Calu3 (cell line): Measurements from ENCODE around the gene TMEM204. TPM values are rescaled to one million over a fixed set of nuclear protein-coding genes. Genes with fewer than 3 reads are reported as not detected.

Experiments
- BruUV-seq: library from RNA; stranded (reverse); fragments of 400-500 nt; replicated peaks from 2 replicates; lab custom pipeline; 2021; lab: Mats Ljungman, UMichigan
- CTCF ChIA-PET: fragments of 300-600 bp; sonication (Branson Sonifier 250); formaldehyde crosslinking; loops from one replicate; lab custom pipeline; 2022; ENCODE audit warnings: antibody characterized with exemption; lab: Charles Lee
- DNase-seq: peaks from one replicate; pipeline ENCODE4 v3.0.0; 2022
- H3K27ac Mint-ChIP-seq: one replicate; pipeline ENCODE4 v1.8.0; 2022; ENCODE audit warnings: mixed read lengths; ENCODE audit not compliant: unreplicated experiment
- H3K27me3 Mint-ChIP-seq: one replicate; pipeline ENCODE4 v1.8.0; 2022; ENCODE audit warnings: mixed read lengths; ENCODE audit not compliant: unreplicated experiment
- H3K36me3 Mint-ChIP-seq: one replicate; pipeline ENCODE4 v1.8.0; 2022; ENCODE audit warnings: mild to moderate bottlenecking, moderate library complexity, mixed read lengths; ENCODE audit not compliant: insufficient read depth, unreplicated experiment
- H3K4me1 Mint-ChIP-seq: one replicate; pipeline ENCODE4 v1.8.0; 2022; ENCODE audit warnings: mild to moderate bottlenecking, low read depth, mixed read lengths; ENCODE audit not compliant: unreplicated experiment
- H3K4me3 Mint-ChIP-seq: one replicate; pipeline ENCODE4 v1.8.0; 2022; ENCODE audit warnings: mild to moderate bottlenecking, low read depth, moderate library complexity, mixed read lengths; ENCODE audit not compliant: unreplicated experiment
- H3K9me3 Mint-ChIP-seq: one replicate; pipeline ENCODE4 v1.8.0; 2022; ENCODE audit warnings: low read depth, mixed read lengths; ENCODE audit not compliant: unreplicated experiment
- CTCF ChIP-seq: fragments of 200-600 bp; IDR thresholded peaks from one replicate; pipeline ENCODE4 v1.8.0; 2022; ENCODE audit warnings: antibody characterized with exemption; ENCODE audit not compliant: unreplicated experiment
- intact Hi-C: fragments of 100-400 bp; cut with micrococcal nuclease; formaldehyde crosslinking; loops from one replicate; pipeline ENCODE4 v1.10.0; 2022; ENCODE audit not compliant: unreplicated experiment
- total RNA-seq: library from RNA; stranded (reverse); gene quantifications from 2 replicates; pipeline ENCODE4 v1.2.3, GENCODE V29; 2022

The TMEM204 gene
- total RNA-seq, 1 experiment from 2014 or later = not detected

DNA sequence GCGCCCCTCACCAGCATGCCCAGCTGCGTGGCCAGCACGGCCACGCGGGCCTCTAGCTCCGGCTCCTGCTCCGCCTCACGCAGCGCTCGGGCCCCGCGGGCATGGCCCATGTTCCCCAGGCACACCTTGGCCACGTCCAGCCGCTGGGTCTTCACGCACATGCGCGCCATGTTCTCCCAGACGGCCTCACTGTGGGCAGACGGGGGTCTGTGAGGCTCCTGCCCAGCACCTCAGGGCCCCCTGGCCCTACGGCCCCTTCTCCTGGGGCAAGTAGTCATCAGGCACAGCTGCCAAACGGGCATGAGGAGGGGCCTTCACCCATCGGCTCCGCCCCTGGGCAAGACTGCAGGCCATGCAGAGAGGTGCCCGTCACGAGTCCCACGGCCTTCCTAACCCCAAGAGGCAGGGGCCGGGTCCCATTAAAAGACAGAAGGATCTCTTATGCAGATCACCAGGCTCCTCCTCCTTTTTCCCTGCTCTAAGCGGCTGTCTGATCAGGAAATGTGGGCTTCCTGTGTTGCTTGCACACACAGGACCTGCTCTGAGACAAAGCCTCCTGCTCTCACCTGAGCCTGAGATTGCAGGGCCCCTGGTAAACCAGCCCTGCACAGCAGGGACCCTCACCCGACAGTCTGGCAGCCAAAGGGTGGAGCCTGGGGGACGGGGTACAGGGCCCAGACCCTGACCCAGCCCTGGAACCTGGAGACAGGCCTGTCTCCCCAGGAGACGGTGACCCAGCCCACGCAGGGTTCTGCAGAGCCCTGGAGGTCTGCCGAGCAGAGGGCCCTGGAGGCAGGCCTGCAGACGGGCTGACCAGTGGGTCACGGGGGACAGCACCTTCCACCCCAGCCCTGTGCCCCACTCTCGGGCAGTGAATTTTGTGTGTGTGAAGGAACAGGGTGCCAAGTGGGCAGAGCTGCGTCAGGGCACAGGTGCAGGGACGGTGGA lies 6.6 kb upstream of the TMEM204 start:
- CTCF ChIA-PET = no interaction called here
- Mint-ChIP-seq H3K9me3 (no peaks in the 10 kb centered on the region), H3K4me3 (no peak overlapping the region), H3K27me3 (no peaks in the 10 kb centered on the region), H3K27ac (no peak overlapping the region), H3K36me3 (peaks cover 7% of the 10 kb centered on the region), H3K4me1 (no peaks in the 10 kb centered on the region)
- intact Hi-C loops = no loop called here
- no peak for DNase-seq
- no TSS peak for BruUV-seq
- TF ChIP-seq CTCF = no peak

GRCh38 chr16:1527836-1528811 lies 5.3 kb upstream of the TMEM204 start:
- BruUV-seq = no TSS peak
- Mint-ChIP-seq H3K9me3 (no peaks in the 10 kb centered on the region), H3K27ac (no peak overlapping the region), H3K4me3 (no peak overlapping the region), H3K27me3 (no peaks in the 10 kb centered on the region), H3K4me1 (no peaks in the 10 kb centered on the region), H3K36me3 (peaks cover 7% of the 10 kb centered on the region)
- intact Hi-C loops = no loop called here
- CTCF ChIA-PET = no interaction called here
- DNase-seq = no peak
- TF ChIP-seq CTCF = no peak

DNA sequence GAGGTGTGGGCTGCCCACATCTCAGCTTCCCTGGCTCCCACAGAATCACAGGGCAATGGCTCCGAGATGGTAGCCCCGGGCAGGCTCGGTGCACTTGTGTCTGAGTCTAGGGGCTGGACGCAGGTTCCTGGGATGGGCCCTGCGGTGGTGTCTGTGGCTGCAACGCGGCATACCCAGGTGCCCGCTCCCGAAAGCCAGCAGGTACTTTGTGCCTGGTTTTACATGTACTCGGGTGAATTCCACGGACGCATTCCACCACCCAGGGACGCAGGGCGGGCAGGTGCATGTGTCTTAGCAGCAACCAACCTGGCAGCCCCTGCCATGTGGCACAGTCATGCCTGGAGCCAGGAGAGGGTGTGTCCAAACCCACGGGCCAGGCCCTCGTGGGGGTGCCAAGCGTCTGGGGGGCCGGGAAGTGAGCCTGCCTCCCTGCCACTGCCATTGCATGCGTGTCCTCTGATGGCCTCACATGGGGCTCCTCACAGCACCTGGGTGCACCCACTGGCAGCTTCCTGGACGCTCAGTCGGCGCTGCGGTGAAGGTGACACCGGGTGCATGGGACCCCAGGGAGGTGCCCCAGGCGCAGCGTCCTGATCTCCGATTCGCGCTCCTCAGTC lies 4.4 kb upstream of the TMEM204 start:
- no peak for TF ChIP-seq CTCF
- Mint-ChIP-seq H3K9me3 (no peaks in the 10 kb centered on the region), H3K27ac (no peak overlapping the region), H3K4me3 (no peak overlapping the region), H3K4me1 (no peaks in the 10 kb centered on the region), H3K27me3 (no peaks in the 10 kb centered on the region), H3K36me3 (peaks cover 7% of the 10 kb centered on the region)
- no TSS peak for BruUV-seq
- CTCF ChIA-PET = no interaction called here
- no peak for DNase-seq
- intact Hi-C loops = no loop called here

DNA sequence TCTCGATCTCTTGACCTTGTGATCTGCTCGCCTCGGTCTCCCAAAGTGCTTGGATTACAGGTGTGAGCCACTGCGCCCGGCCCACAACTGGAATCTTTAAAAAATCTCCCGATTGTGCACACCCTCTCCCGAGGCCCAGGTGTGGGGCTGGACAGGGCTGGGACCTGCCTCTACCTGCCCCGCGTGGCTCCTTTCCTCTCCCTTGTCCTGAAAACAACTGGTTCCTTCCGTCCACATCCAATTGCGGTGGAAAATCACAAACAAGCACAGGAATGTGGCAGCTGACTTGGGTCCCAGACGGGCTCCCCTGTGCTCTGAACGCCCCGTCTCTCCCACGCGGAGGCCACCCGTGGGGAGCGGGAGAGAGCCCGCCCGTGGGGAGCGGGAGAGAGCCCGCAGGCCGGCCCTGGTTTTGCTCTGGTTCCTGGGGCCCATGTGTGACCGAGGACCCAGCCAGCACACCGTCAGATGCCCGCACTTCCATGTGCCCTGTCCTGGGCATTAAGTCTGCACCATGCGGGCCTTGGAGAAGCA lies 3.0 kb upstream of the TMEM204 start:
- TF ChIP-seq CTCF = no peak
- H3K4me3 Mint-ChIP-seq = no peak overlapping the region
- intact Hi-C loops = no loop called here
- peaks cover 3% of the 10 kb centered on the region for H3K36me3 Mint-ChIP-seq
- BruUV-seq = no TSS peak
- no peaks in the 10 kb centered on the region for H3K4me1 Mint-ChIP-seq
- H3K9me3 Mint-ChIP-seq = no peaks in the 10 kb centered on the region
- CTCF ChIA-PET = no interaction called here
- no peaks in the 10 kb centered on the region for H3K27me3 Mint-ChIP-seq
- H3K27ac Mint-ChIP-seq = no peak overlapping the region
- no peak for DNase-seq
